HCT116 (cell line): ENCODE results near the gene ID1. TPM values are rescaled to one million over a fixed set of nuclear protein-coding genes. Genes with fewer than 3 reads are reported as not detected.
A peak's percentile ranks its signal among the peaks of the same experiment; 100 is the strongest.

Source experiments
- ATAC-seq: fragments of 200-7000 bp; cut with Tn5 transposase; 2 replicates; pipeline ENCODE4 v1.9.1; 2020; ENCODE audit warnings: mild to moderate bottlenecking, moderate library complexity
- BruUV-seq: library from RNA; stranded (reverse); fragments of 400-500 nt; replicated peaks from 2 replicates; lab custom pipeline; 2021; lab: Mats Ljungman, UMichigan
- CTCF ChIA-PET: fragments of 300-600 bp; sonication (Branson Sonifier 250); formaldehyde crosslinking; loops from one replicate; lab custom pipeline; 2021; ENCODE audit warnings: antibody characterized with exemption; lab: Charles Lee
- POLR2A ChIA-PET: fragments of 300-600, 350-600 bp; sonication (Branson Sonifier 250); formaldehyde crosslinking; loops from one replicate; lab custom pipeline; 2021; ENCODE audit warnings: antibody characterized with exemption; lab: Charles Lee
- RAD21 ChIA-PET, 2 experiments: fragments of 300-600 bp; sonication (Branson Sonifier 250); formaldehyde crosslinking; loops; one replicate each; lab custom pipeline; 2023; ENCODE audit warnings: low total read pairs in 2 of 2; ENCODE audit not compliant: uncharacterized antibody in 2 of 2, unreplicated experiment in 2 of 2, low non-redundant PET in 1 of 2; lab: Charles Lee
- DNase-seq: peaks from one replicate; pipeline ENCODE4 v3.0.0-alpha.2; 2010; ENCODE audit warnings: low read depth, low spot score
- H2AFZ ChIP-seq: fragments of 200-600 bp; shearing (Covaris generic), sonication (generic); 2 replicates; pipeline ENCODE4 v1.6.1; 2017; ENCODE audit warnings: low read depth, mixed run types, mixed read lengths, antibody characterized with exemption, low read length; ENCODE audit not compliant: poor library complexity, severe bottlenecking
- H3K27ac ChIP-seq: 2 replicates; pipeline ENCODE4 v1.5.1; 2012; ENCODE audit warnings: low read depth, low read length
- H3K27me3 ChIP-seq: fragments of 200-600 bp; sonication (generic); 2 replicates; pipeline ENCODE4 v1.6.1; 2016; ENCODE audit warnings: mixed run types, low read length, mixed read lengths; ENCODE audit not compliant: insufficient read depth
- H3K36me3 ChIP-seq, 2 experiments: fragments of 200-500 bp in 1 of 2; fragments of 200-600 bp in 1 of 2; sonication (Bioruptor generic) in 1 of 2; sonication (generic) in 1 of 2; 2 replicates each; pipeline versions ENCODE4 v1.5.1 to v1.6.1; 2014 to 2016; ENCODE audit warnings: low read length in 2 of 2, inconsistent platforms in 1 of 2, mixed read lengths in 1 of 2, mixed run types in 1 of 2; ENCODE audit not compliant: insufficient read depth in 2 of 2, control insufficient read depth in 1 of 2
- H3K4me1 ChIP-seq, 2 experiments: fragments of 200-600 bp in 1 of 2; sonication (generic) in 1 of 2; 2 replicates each; pipeline versions ENCODE4 v1.5.1 to v1.6.1; 2012 to 2017; ENCODE audit warnings: low read length in 2 of 2, inconsistent platforms in 1 of 2, mild to moderate bottlenecking in 1 of 2, mixed read lengths in 1 of 2, mixed run types in 1 of 2, moderate library complexity in 1 of 2; ENCODE audit not compliant: insufficient read depth in 2 of 2, control insufficient read depth in 1 of 2
- H3K4me2 ChIP-seq: fragments of 200-600 bp; sonication (generic); 2 replicates; pipeline ENCODE4 v1.6.1; 2017; ENCODE audit warnings: mixed run types, low read length, mixed read lengths
- H3K4me3 ChIP-seq, 2 experiments: fragments of 200-600 bp in 1 of 2; sonication (generic) in 1 of 2; replicated peaks in 1 of 2; 2 replicates each; pipeline ENCODE4 v1.5.1; 2011 to 2016; ENCODE audit warnings: low read length in 2 of 2, control low read depth in 1 of 2, low read depth in 1 of 2, mild to moderate bottlenecking in 1 of 2, mixed read lengths in 1 of 2, mixed run types in 1 of 2
- H3K79me2 ChIP-seq: fragments of 200-600 bp; sonication (generic); 2 replicates; pipeline ENCODE4 v1.6.1; 2017; ENCODE audit warnings: mild to moderate bottlenecking, mixed run types, low read length, moderate library complexity, mixed read lengths; ENCODE audit not compliant: insufficient read depth
- H3K9ac ChIP-seq: fragments of 200-600 bp; sonication (generic); 2 replicates; pipeline ENCODE4 v1.6.1; 2016; ENCODE audit warnings: low read length, mixed read lengths
- H3K9me2 ChIP-seq: fragments of 200-600 bp; sonication (generic), shearing (Covaris generic); 2 replicates; pipeline ENCODE4 v1.6.1; 2017; ENCODE audit warnings: mixed run types, mild to moderate bottlenecking, moderate library complexity; ENCODE audit not compliant: insufficient read depth
- H3K9me3 ChIP-seq, 2 experiments: fragments of 200-500 bp in 1 of 2; fragments of 200-600 bp in 1 of 2; sonication (Bioruptor generic) in 1 of 2; sonication (generic) in 1 of 2; 2 replicates each; pipeline ENCODE4 v1.6.1; 2014 to 2017; ENCODE audit warnings: low read length in 2 of 2, mixed read lengths in 2 of 2, inconsistent platforms in 1 of 2, low read depth in 1 of 2, mild to moderate bottlenecking in 1 of 2, mixed run types in 1 of 2, moderate library complexity in 1 of 2; ENCODE audit not compliant: control insufficient read depth in 1 of 2, insufficient read depth in 1 of 2
- H4K20me1 ChIP-seq: fragments of 200-600 bp; sonication (generic), shearing (Covaris generic); 2 replicates; pipeline ENCODE4 v1.6.1; 2017; ENCODE audit warnings: mixed run types, mild to moderate bottlenecking, moderate library complexity; ENCODE audit not compliant: insufficient read depth
- EZH2phosphoT487 ChIP-seq: fragments of 200-600 bp; IDR thresholded peaks from 2 replicates; pipeline ENCODE4 v1.6.1; 2018; ENCODE audit warnings: antibody characterized with exemption, borderline replicate concordance
- FOSL1 ChIP-seq: IDR thresholded peaks from 2 replicates; pipeline ENCODE4 v1.6.1; 2012; ENCODE audit warnings: low read depth
- JUND ChIP-seq: IDR thresholded peaks from 2 replicates; pipeline ENCODE4 v1.6.1; 2012
- MAX ChIP-seq: IDR thresholded peaks from 2 replicates; pipeline ENCODE4 v1.6.1; 2012
- POLR2A ChIP-seq: IDR thresholded peaks from 2 replicates; pipeline ENCODE4 v1.7.0; 2011; ENCODE audit warnings: borderline replicate concordance; ENCODE audit not compliant: insufficient read depth, insufficient read length; ENCODE audit errors: extremely low read depth
- RAD21 ChIP-seq: IDR thresholded peaks from 2 replicates; pipeline ENCODE4 v1.6.1; 2012; ENCODE audit warnings: low read depth, mild to moderate bottlenecking
- SIN3A ChIP-seq: IDR thresholded peaks from 2 replicates; pipeline ENCODE4 v1.6.1; 2012; ENCODE audit warnings: low read depth
- SRF ChIP-seq: IDR thresholded peaks from 2 replicates; pipeline ENCODE4 v1.6.1; 2012; ENCODE audit warnings: low read depth
- ZFX ChIP-seq: fragments of 450-650 bp; IDR thresholded peaks from 2 replicates; pipeline ENCODE4 v1.6.1; 2017
- intact Hi-C: fragments of 100-400 bp; cut with micrococcal nuclease; formaldehyde crosslinking; loops from 2 replicates; pipeline ENCODE4 v1.10.0; 2022
- total RNA-seq: library from RNA; stranded (reverse); gene quantifications from one replicate; pipeline ENCODE4 v1.2.1, GENCODE V29; 2021; ENCODE audit not compliant: unreplicated experiment
- TF ChIP-seq, protein P1 (sequence below), 3 experiments: fragments of 200-600 bp in 1 of 3; sonication (generic) in 1 of 3; IDR thresholded peaks in 2 of 3; conservative IDR thresholded peaks in 1 of 3; 2 replicates each; pipeline ENCODE4 v1.5.1; 2012 to 2017; ENCODE audit warnings: low read depth in 2 of 3, low read length in 2 of 3, antibody characterized with exemption in 1 of 3, borderline replicate concordance in 1 of 3, control low read depth in 1 of 3, mild to moderate bottlenecking in 1 of 3, mixed read lengths in 1 of 3, mixed run types in 1 of 3, moderate library complexity in 1 of 3; ENCODE audit not compliant: insufficient read depth in 1 of 3
- TF ChIP-seq, protein P2 (sequence below): IDR thresholded peaks from 2 replicates; pipeline ENCODE4 v1.6.1; 2012; ENCODE audit warnings: low read depth
- TF ChIP-seq, protein P3 (sequence below): IDR thresholded peaks from 2 replicates; pipeline ENCODE4 v1.6.1; 2012

The ID1 gene
- total RNA-seq, 1 experiment from 2014 or later: 811 TPM

DNA sequence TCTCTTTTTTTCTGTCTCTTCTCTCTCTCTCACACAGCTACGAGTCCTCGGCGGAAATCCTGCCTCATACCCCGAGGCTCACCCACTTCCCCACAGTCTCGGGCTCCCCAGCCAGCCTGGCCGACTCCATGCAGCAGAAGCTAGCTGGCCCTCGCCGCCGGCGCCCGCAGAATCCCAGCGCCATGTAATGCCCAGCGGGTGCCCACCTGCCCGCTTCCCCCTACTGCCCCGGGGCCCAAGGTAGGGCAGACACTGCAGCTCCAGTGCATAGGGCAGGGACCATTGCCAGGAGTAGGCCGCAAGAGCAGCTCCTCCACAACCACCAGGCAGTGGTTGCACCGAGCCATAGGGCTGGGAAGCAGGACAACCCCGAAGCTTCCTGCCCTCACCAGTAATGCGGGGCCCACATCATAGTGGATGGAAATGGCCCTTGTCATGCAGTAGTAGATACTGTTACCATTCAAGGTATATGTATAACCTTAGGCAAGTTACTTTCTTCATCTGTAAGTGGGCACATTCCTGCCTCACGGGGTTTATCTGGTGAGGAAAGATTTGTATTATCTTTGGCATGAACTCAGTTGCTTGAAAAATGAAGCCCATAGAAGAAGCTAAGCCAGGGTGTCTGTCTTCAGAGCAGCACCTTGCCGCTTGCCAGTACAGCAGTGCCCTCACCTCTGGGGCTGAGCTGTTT lies 36.9 kb upstream of the ID1 start:
- Histone ChIP-seq H4K20me1 (no peaks in the 10 kb centered on the region), H3K36me3 (peaks cover 0 to 11% of the 10 kb centered on the region in 2 experiments; a peak in 1 of 4 replicates), H3K9me3 (no peaks in the 10 kb centered on the region), H2AFZ (no peak overlapping the region), H3K4me1 (peaks cover 90 to 94% of the 10 kb centered on the region in 2 experiments), H3K27ac (peak overlapping the region; percentile 98), H3K4me3 (no peak overlapping the region), H3K4me2 (peak overlapping the region; percentile 72), H3K9ac (peak overlapping the region; percentile 52), H3K27me3 (no peaks in the 10 kb centered on the region), H3K79me2 (peaks cover 2% of the 10 kb centered on the region; the same call in 1 of the 2 replicates), H3K9me2 (no peaks in the 10 kb centered on the region)
- no peak for TF ChIP-seq SIN3A
- TF ChIP-seq, protein P1, sequence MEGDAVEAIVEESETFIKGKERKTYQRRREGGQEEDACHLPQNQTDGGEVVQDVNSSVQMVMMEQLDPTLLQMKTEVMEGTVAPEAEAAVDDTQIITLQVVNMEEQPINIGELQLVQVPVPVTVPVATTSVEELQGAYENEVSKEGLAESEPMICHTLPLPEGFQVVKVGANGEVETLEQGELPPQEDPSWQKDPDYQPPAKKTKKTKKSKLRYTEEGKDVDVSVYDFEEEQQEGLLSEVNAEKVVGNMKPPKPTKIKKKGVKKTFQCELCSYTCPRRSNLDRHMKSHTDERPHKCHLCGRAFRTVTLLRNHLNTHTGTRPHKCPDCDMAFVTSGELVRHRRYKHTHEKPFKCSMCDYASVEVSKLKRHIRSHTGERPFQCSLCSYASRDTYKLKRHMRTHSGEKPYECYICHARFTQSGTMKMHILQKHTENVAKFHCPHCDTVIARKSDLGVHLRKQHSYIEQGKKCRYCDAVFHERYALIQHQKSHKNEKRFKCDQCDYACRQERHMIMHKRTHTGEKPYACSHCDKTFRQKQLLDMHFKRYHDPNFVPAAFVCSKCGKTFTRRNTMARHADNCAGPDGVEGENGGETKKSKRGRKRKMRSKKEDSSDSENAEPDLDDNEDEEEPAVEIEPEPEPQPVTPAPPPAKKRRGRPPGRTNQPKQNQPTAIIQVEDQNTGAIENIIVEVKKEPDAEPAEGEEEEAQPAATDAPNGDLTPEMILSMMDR (IDR thresholded peaks at IDR 0.05 in 2 of 3, conservative IDR thresholded peaks at IDR 0.05 in 1 of 3; ENCODE audit: borderline replicate concordance in 1 of 3, insufficient read depth in 1 of 3, low read depth in 2 of 3, low read length in 2 of 3): 0 out of 6 replicates have a peak, but pooled peaks of 1 of the 3 experiments have one; percentile 18
- no peak for DNase-seq
- no TSS peak for BruUV-seq
- ATAC-seq: no peak
- RAD21 ChIA-PET: interaction anchor here (0.6 to 5.7 kb wide), 9 partner anchors 7 to 47 kb away, joined by 3 to 74 read pairs (median 6); no protein-coding TSS in a partner anchor
- POLR2A ChIA-PET: interaction anchor here (0.5 to 28.6 kb wide), 5 partner anchors 20 to 108 kb away, joined by 3 to 1106 read pairs (median 19); partner anchors contain the start of gene ID1
- intact Hi-C loops: no loop called here
- CTCF ChIA-PET: interaction anchor here (0.9 to 10.8 kb wide), 9 partner anchors 10 to 94 kb away, joined by 3 to 256 read pairs (median 13); partner anchors contain the start of gene ID1

DNA sequence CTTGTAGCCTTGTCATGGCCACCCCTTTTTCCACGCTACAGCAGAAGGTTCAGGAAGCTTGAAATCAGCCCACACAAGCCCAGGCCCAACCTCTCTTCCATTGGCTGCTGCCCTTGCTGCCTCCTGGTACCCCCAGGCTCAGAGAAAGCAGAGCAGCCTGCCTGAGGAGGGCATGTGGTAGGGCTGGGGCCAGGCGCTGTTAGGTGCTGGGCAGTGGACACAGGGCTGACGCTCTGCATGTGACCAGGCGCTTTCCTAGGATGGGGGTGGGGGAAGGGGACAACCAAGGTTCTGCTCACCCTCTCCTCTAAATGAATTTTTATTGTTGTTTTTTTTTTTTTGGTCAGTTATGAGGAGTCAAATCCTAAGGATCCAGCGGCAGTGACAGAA lies 36.3 kb upstream of the ID1 start:
- H3K4me1 ChIP-seq: peaks cover 87 to 93% of the 10 kb centered on the region in 2 experiments
- no peak for DNase-seq
- peak overlapping the region; percentile 52 for H3K9ac ChIP-seq
- CTCF ChIA-PET: interaction anchor here (0.8 to 10.8 kb wide), 12 partner anchors 9 to 155 kb away, joined by 3 to 256 read pairs (median 7); partner anchors contain the start of gene ID1
- H4K20me1 ChIP-seq: no peaks in the 10 kb centered on the region
- no peak for ATAC-seq
- BruUV-seq: no TSS peak
- POLR2A ChIA-PET: interaction anchor here (1.7 to 28.6 kb wide), 3 partner anchors 8 to 36 kb away, joined by 9 to 1106 read pairs (median 19); partner anchors contain the start of gene ID1
- H3K4me2 ChIP-seq: peak overlapping the region; percentile 72
- no peak overlapping the region for H2AFZ ChIP-seq
- no peaks in the 10 kb centered on the region for H3K9me3 ChIP-seq
- no peak overlapping the region for H3K4me3 ChIP-seq
- H3K36me3 ChIP-seq: peaks cover 0 to 6% of the 10 kb centered on the region in 2 experiments; a peak in 1 of 4 replicates
- RAD21 ChIA-PET: interaction anchor here (1.0 to 5.7 kb wide), 6 partner anchors 8 to 44 kb away, joined by 3 to 74 read pairs (median 6); no protein-coding TSS in a partner anchor
- intact Hi-C loops: no loop called here
- H3K9me2 ChIP-seq: no peaks in the 10 kb centered on the region
- 0 out of 2 replicates have a peak, but pooled peaks cover 4% of the 10 kb centered on the region for H3K79me2 ChIP-seq
- H3K27me3 ChIP-seq: no peaks in the 10 kb centered on the region
- peak overlapping the region; percentile 98 for H3K27ac ChIP-seq
- TF ChIP-seq JUND (no peak), ZFX (no peak), EZH2phosphoT487 (no peak), MAX (no peak), SRF (no peak), POLR2A (no peak), FOSL1 (no peak), RAD21 (no peak)
- TF ChIP-seq, protein P2, sequence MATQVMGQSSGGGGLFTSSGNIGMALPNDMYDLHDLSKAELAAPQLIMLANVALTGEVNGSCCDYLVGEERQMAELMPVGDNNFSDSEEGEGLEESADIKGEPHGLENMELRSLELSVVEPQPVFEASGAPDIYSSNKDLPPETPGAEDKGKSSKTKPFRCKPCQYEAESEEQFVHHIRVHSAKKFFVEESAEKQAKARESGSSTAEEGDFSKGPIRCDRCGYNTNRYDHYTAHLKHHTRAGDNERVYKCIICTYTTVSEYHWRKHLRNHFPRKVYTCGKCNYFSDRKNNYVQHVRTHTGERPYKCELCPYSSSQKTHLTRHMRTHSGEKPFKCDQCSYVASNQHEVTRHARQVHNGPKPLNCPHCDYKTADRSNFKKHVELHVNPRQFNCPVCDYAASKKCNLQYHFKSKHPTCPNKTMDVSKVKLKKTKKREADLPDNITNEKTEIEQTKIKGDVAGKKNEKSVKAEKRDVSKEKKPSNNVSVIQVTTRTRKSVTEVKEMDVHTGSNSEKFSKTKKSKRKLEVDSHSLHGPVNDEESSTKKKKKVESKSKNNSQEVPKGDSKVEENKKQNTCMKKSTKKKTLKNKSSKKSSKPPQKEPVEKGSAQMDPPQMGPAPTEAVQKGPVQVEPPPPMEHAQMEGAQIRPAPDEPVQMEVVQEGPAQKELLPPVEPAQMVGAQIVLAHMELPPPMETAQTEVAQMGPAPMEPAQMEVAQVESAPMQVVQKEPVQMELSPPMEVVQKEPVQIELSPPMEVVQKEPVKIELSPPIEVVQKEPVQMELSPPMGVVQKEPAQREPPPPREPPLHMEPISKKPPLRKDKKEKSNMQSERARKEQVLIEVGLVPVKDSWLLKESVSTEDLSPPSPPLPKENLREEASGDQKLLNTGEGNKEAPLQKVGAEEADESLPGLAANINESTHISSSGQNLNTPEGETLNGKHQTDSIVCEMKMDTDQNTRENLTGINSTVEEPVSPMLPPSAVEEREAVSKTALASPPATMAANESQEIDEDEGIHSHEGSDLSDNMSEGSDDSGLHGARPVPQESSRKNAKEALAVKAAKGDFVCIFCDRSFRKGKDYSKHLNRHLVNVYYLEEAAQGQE: no peak
- TF ChIP-seq, protein P3, sequence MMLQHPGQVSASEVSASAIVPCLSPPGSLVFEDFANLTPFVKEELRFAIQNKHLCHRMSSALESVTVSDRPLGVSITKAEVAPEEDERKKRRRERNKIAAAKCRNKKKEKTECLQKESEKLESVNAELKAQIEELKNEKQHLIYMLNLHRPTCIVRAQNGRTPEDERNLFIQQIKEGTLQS: no peak
